K562 (cell line): ENCODE data around the gene IFITM2. TPM values are rescaled to one million over a fixed set of nuclear protein-coding genes. Genes with fewer than 3 reads are reported as not detected.

Experiments
- CHD1 ChIP-seq: fragments of 200-600 bp; sonication (generic); IDR thresholded peaks from one replicate; pipeline ENCODE4 v1.6.1; 2012; ENCODE audit warnings: mild to moderate bottlenecking, moderate library complexity, low read length, inconsistent platforms
- MYC ChIP-seq, 2 experiments: fragments of 250-450 bp in 1 of 2; sonication (Bioruptor Pico) in 1 of 2; IDR thresholded peaks; 2 replicates each; pipeline versions ENCODE4 v1.5.1 to v1.6.1; 2012 to 2021; ENCODE audit warnings: low read depth in 2 of 2, borderline replicate concordance in 1 of 2, improper control_type of control experiment in 1 of 2, low read length in 1 of 2, mild to moderate bottlenecking in 1 of 2, moderate library complexity in 1 of 2
- OTX1 ChIP-seq: fragments of 450-650 bp; formaldehyde crosslinking; IDR thresholded peaks from 2 replicates; pipeline ENCODE4 v1.4.0; 2022; ENCODE audit warnings: mild to moderate bottlenecking
- PHF21A ChIP-seq: fragments of 450-650 bp; IDR thresholded peaks from 2 replicates; pipeline ENCODE4 v1.6.1; 2017; ENCODE audit warnings: low read depth, borderline replicate concordance
- POLR2G ChIP-seq: fragments of 200-400 bp; formaldehyde crosslinking; IDR thresholded peaks from 2 replicates; pipeline ENCODE4 v1.6.1; 2017; ENCODE audit warnings: low read depth, mild to moderate bottlenecking, antibody characterized with exemption, low read length, moderate library complexity
- SREBF2 ChIP-seq: sonication (generic); formaldehyde crosslinking; IDR thresholded peaks from 2 replicates; pipeline ENCODE4 v1.4.0; 2020; ENCODE audit warnings: mild to moderate bottlenecking, missing genetic modification reagents
- THRAP3 ChIP-seq: fragments of 450-650 bp; IDR thresholded peaks from 2 replicates; pipeline ENCODE4 v1.6.1; 2016; ENCODE audit warnings: mild to moderate bottlenecking, inconsistent platforms, borderline replicate concordance
- XRCC4 ChIP-seq: IDR thresholded peaks from one replicate; pipeline ENCODE4 v1.6.1; 2011; ENCODE audit not compliant: insufficient read depth, insufficient read length; ENCODE audit errors: extremely low read depth
- ZBTB17 ChIP-seq: fragments of 450-650 bp; formaldehyde crosslinking; IDR thresholded peaks from 2 replicates; pipeline ENCODE4 v1.4.0; 2020; ENCODE audit warnings: mild to moderate bottlenecking
- ZEB2 ChIP-seq: fragments of 450-650 bp; IDR thresholded peaks from 2 replicates; pipeline ENCODE4 v1.6.1; 2016
- ZNF134 ChIP-seq: fragments of 250-450 bp; sonication (Bioruptor Pico); conservative IDR thresholded peaks from 2 replicates; pipeline ENCODE4 v1.4.0; 2020
- ZNF239 ChIP-seq: fragments of 250-450 bp; sonication (Bioruptor Pico); IDR thresholded peaks from 2 replicates; pipeline ENCODE4 v1.4.0; 2020; ENCODE audit warnings: mild to moderate bottlenecking
- polyA plus RNA-seq, 8 experiments: library from polyadenylated mRNA; depleted of rRNA in 4 of 8; stranded (reverse) in 5 of 8; unstranded in 3 of 8; fragments of >200 nt; fragmentation: Nextera tagmentation in 2 of 8; fragmentation: Illumina TruSeq in 1 of 8; extraction: Ambion mirVana in 2 of 8; extraction: Trizol in 1 of 8; gene quantifications; 2 replicates each; pipeline versions ENCODE4 v1.2.1 to v1.2.3, GENCODE V29; 2011 to 2014; ENCODE audit warnings: inconsistent platforms in 1 of 8, missing spikeins in 1 of 8
- total RNA-seq, 7 experiments: library from RNA; depleted of rRNA in 6 of 7; stranded (reverse); fragments of >200 nt in 6 of 7; fragmentation: Illumina TruSeq in 2 of 7; extraction: Trizol in 2 of 7; gene quantifications; 2 replicates each; pipeline versions ENCODE4 v1.2.1 to v1.2.3, GENCODE V29; 2011 to 2021; ENCODE audit warnings: low replicate concordance in 1 of 7
- TF ChIP-seq, protein P1 (sequence below): fragments of 250-450 bp; sonication (Bioruptor Pico); IDR thresholded peaks from 2 replicates; pipeline ENCODE4 v1.8.0; 2021; ENCODE audit warnings: moderate library complexity, mild to moderate bottlenecking, inconsistent platforms
- TF ChIP-seq, protein P2 (sequence below): fragments of 200-600 bp; sonication (generic); IDR thresholded peaks from one replicate; pipeline ENCODE4 v1.6.1; 2012; ENCODE audit warnings: mild to moderate bottlenecking, low read depth, low read length, inconsistent platforms

Gene IFITM2
- total and polyA plus RNA-seq, 9 of the 15 experiments (the other 6 are each of a cell fraction or from before 2014, with no cell fraction given), result 52.8 to 4,872 (median 356) TPM

DNA sequence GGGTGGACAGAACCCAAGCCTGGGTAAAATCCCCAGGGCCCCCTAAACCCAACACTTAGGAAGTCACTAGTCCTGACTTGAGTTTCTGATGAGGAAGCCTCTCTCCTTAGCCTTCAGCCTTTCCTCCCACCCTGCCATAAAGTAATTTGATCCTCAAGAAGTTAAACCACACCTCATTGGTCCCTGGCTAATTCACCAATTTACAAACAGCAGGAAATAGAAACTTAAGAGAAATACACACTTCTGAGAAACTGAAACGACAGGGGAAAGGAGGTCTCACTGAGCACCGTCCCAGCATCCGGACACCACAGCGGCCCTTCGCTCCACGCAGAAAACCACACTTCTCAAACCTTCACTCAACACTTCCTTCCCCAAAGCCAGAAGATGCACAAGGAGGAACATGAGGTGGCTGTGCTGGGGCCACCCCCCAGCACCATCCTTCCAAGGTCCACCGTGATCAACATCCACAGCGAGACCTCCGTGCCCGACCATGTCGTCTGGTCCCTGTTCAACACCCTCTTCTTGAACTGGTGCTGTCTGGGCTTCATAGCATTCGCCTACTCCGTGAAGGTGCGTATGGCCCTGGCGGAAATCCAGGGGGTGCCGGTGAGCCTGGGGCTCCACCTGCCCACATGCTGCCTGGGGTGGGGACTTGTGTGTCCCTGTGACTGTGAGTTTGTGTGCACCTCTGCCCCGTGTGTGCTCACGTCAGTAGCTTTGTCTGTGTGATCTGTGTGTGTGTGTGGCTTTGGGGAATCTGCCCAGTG is 6.4 kb downstream of the IFITM2 start, which contains the start of gene IFITM1 (continued):
- peak; percentile 71 for TF ChIP-seq POLR2G
- TF ChIP-seq ZEB2, result peak; percentile 64; the same call in 1 of the 2 replicates
- no peak for TF ChIP-seq OTX1 (CRISPR knock-in tag)
- no peak for TF ChIP-seq PHF21A
- no peak for TF ChIP-seq THRAP3
- TF ChIP-seq ZBTB17 (CRISPR knock-in tag), result peak; percentile 32; the same call in 1 of the 2 replicates
- no peak for TF ChIP-seq ZNF239 (CRISPR knock-in tag)
- no peak for TF ChIP-seq XRCC4
- TF ChIP-seq SREBF2 (CRISPR knock-in tag), result no peak
- no peak for TF ChIP-seq MYC (IDR thresholded peaks at IDR 0.05; ENCODE audit: low read depth, low read length)
- no peak for TF ChIP-seq MYC (CRISPR knock-in tag; IDR thresholded peaks at IDR 0.05; ENCODE audit: borderline replicate concordance, low read depth)
- TF ChIP-seq, protein P1, sequence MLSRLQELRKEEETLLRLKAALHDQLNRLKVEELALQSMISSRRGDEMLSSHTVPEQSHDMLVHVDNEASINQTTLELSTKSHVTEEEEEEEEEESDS (CRISPR knock-in tag), result no peak
- TF ChIP-seq ZNF134 (CRISPR knock-in tag), result 0 out of 2 replicates have a peak, but pooled peaks have one; percentile 21
- TF ChIP-seq, protein P2, sequence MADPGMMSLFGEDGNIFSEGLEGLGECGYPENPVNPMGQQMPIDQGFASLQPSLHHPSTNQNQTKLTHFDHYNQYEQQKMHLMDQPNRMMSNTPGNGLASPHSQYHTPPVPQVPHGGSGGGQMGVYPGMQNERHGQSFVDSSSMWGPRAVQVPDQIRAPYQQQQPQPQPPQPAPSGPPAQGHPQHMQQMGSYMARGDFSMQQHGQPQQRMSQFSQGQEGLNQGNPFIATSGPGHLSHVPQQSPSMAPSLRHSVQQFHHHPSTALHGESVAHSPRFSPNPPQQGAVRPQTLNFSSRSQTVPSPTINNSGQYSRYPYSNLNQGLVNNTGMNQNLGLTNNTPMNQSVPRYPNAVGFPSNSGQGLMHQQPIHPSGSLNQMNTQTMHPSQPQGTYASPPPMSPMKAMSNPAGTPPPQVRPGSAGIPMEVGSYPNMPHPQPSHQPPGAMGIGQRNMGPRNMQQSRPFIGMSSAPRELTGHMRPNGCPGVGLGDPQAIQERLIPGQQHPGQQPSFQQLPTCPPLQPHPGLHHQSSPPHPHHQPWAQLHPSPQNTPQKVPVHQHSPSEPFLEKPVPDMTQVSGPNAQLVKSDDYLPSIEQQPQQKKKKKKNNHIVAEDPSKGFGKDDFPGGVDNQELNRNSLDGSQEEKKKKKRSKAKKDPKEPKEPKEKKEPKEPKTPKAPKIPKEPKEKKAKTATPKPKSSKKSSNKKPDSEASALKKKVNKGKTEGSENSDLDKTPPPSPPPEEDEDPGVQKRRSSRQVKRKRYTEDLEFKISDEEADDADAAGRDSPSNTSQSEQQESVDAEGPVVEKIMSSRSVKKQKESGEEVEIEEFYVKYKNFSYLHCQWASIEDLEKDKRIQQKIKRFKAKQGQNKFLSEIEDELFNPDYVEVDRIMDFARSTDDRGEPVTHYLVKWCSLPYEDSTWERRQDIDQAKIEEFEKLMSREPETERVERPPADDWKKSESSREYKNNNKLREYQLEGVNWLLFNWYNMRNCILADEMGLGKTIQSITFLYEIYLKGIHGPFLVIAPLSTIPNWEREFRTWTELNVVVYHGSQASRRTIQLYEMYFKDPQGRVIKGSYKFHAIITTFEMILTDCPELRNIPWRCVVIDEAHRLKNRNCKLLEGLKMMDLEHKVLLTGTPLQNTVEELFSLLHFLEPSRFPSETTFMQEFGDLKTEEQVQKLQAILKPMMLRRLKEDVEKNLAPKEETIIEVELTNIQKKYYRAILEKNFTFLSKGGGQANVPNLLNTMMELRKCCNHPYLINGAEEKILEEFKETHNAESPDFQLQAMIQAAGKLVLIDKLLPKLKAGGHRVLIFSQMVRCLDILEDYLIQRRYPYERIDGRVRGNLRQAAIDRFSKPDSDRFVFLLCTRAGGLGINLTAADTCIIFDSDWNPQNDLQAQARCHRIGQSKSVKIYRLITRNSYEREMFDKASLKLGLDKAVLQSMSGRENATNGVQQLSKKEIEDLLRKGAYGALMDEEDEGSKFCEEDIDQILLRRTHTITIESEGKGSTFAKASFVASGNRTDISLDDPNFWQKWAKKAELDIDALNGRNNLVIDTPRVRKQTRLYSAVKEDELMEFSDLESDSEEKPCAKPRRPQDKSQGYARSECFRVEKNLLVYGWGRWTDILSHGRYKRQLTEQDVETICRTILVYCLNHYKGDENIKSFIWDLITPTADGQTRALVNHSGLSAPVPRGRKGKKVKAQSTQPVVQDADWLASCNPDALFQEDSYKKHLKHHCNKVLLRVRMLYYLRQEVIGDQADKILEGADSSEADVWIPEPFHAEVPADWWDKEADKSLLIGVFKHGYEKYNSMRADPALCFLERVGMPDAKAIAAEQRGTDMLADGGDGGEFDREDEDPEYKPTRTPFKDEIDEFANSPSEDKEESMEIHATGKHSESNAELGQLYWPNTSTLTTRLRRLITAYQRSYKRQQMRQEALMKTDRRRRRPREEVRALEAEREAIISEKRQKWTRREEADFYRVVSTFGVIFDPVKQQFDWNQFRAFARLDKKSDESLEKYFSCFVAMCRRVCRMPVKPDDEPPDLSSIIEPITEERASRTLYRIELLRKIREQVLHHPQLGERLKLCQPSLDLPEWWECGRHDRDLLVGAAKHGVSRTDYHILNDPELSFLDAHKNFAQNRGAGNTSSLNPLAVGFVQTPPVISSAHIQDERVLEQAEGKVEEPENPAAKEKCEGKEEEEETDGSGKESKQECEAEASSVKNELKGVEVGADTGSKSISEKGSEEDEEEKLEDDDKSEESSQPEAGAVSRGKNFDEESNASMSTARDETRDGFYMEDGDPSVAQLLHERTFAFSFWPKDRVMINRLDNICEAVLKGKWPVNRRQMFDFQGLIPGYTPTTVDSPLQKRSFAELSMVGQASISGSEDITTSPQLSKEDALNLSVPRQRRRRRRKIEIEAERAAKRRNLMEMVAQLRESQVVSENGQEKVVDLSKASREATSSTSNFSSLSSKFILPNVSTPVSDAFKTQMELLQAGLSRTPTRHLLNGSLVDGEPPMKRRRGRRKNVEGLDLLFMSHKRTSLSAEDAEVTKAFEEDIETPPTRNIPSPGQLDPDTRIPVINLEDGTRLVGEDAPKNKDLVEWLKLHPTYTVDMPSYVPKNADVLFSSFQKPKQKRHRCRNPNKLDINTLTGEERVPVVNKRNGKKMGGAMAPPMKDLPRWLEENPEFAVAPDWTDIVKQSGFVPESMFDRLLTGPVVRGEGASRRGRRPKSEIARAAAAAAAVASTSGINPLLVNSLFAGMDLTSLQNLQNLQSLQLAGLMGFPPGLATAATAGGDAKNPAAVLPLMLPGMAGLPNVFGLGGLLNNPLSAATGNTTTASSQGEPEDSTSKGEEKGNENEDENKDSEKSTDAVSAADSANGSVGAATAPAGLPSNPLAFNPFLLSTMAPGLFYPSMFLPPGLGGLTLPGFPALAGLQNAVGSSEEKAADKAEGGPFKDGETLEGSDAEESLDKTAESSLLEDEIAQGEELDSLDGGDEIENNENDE, result no peak
- peak; percentile 89 for TF ChIP-seq CHD1
